Esophagus muscularis mucosa (tissue), 4 donors: ENCODE data around the gene PANX3. TPM values are rescaled to one million over a fixed set of nuclear protein-coding genes. Genes with fewer than 3 reads are reported as not detected.

ENCODE experiments used
- DNase-seq: peaks from one replicate; pipeline ENCODE4 v3.0.0-alpha.2; 2017; ENCODE audit errors: extremely low spot score
- H3K27ac ChIP-seq, 4 donors: fragments of 200-600 bp; sonication (generic); replicated peaks in 1 of 4; 1 replicate in 3 of 4; 2 replicates in 1 of 4; pipeline ENCODE4 v1.5.1; 2016 to 2019; ENCODE audit warnings: mild to moderate bottlenecking in 1 of 4
- H3K27me3 ChIP-seq, 4 donors: fragments of 200-600 bp; sonication (generic); one replicate each; pipeline versions ENCODE4 v1.5.1 to v1.6.0; 2016 to 2019
- H3K36me3 ChIP-seq, 4 donors: fragments of 200-600 bp; sonication (generic); one replicate each; pipeline ENCODE4 v1.5.1; 2016 to 2019
- H3K4me1 ChIP-seq, 4 donors: fragments of 200-600 bp; sonication (generic); one replicate each; pipeline ENCODE4 v1.5.1; 2016 to 2019
- H3K4me3 ChIP-seq, 4 donors: fragments of 200-600 bp; sonication (generic); 1 replicate in 2 of 4; 2 replicates in 2 of 4; pipeline ENCODE4 v1.5.1; 2016 to 2019; ENCODE audit warnings: mild to moderate bottlenecking in 4 of 4, moderate library complexity in 1 of 4
- H3K9me3 ChIP-seq, 4 donors: fragments of 200-600 bp; sonication (generic); 1 replicate in 3 of 4; 2 replicates in 1 of 4; pipeline ENCODE4 v1.5.1; 2016 to 2019
- CTCF ChIP-seq, 3 experiments: fragments of 200-600 bp in 2 of 3; fragments of 450-650 bp in 1 of 3; sonication (generic) in 2 of 3; IDR thresholded peaks; one replicate each; pipeline ENCODE4 v1.5.1; 2017 to 2019; ENCODE audit warnings: antibody characterized with exemption in 3 of 3, mild to moderate bottlenecking in 2 of 3, moderate library complexity in 1 of 3
- EP300 ChIP-seq: sonication (generic); formaldehyde crosslinking; IDR thresholded peaks from one replicate; pipeline ENCODE4 v1.6.1; 2017; ENCODE audit warnings: antibody characterized with exemption
- POLR2A ChIP-seq: fragments of 450-650 bp; IDR thresholded peaks from one replicate; pipeline ENCODE4 v1.6.1; 2017; ENCODE audit warnings: antibody characterized with exemption, moderate library complexity, mild to moderate bottlenecking, low read depth
- POLR2AphosphoS5 ChIP-seq, 2 donors: sonication (generic); formaldehyde crosslinking; IDR thresholded peaks; one replicate each; pipeline ENCODE4 v1.6.1; 2017; ENCODE audit warnings: antibody characterized with exemption in 2 of 2
- WGBS: methylation state at CpG from one replicate; pipeline ENCODE4 v1.1.5; 2018; 5-methylcytosine and 5-hydroxymethylcytosine counted together
- intact Hi-C: fragments of 100-400 bp; cut with DNase I; formaldehyde crosslinking; loops from one replicate; pipeline ENCODE4 v1.15.1; 2023
- total RNA-seq, 4 donors: library from RNA; depleted of rRNA; stranded (reverse); fragments of >200 nt; gene quantifications; one replicate each; pipeline versions ENCODE4 v1.1.0 to v1.2.1, GENCODE V29; 2016

Gene PANX3
- total RNA-seq, 4 donors from 2014 or later: not detected

DNA sequence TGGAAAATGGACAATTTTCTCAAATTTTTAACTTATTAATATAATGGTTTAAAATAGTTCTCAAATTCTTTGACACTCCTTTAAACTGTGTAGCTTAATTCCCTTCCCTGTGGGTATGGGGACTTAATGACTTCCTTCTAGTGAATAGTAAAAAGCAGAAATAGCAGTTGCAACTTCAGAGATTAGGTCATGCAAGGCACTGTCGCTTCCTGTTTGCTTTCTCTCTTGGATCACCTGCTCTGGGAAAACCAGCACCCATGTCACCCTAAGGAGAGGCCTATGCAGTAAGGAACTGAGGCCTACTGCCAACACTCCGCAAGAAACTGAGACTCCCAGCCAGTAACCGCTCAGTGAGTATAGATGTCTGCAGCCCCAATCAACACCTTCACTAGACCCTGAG lies 5.5 kb upstream of the PANX3 start:
- H3K27me3 ChIP-seq: no peaks in the 10 kb centered on the region
- H3K4me1 ChIP-seq: no peaks in the 10 kb centered on the region
- no peak for DNase-seq
- 73% methylated on average over 3 of the region's 3 CpGs for WGBS
- intact Hi-C loops: no loop called here
- H3K9me3 ChIP-seq: no peaks in the 10 kb centered on the region
- H3K4me3 ChIP-seq: no peak overlapping the region
- TF ChIP-seq EP300: no peak
- TF ChIP-seq CTCF (IDR thresholded peaks at IDR 0.05): no peak
- no peak for TF ChIP-seq POLR2AphosphoS5 (IDR thresholded peaks at IDR 0.05)
- no peak for TF ChIP-seq POLR2A
- H3K36me3 ChIP-seq: no peaks in the 10 kb centered on the region
- H3K27ac ChIP-seq: no peak overlapping the region

DNA sequence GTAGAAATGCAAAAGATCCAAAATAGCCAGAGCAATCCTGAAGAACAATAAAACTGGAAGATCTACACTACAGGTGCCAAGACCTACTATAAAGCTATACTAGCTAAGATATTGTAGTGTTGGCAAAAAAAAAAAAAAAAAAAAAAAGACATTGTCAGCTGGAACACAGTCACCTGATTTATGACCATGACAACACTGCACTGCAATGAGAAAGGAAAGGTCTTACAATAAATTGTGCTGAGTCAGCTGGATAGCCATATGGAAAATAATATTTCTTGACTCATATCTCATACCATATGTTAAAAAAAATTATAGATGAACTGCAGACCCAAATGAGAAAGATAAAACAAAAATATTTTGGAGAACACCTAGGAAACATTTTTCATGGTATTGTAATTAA lies 3.1 kb upstream of the PANX3 start:
- Histone ChIP-seq H3K36me3 (no peaks in the 10 kb centered on the region), H3K27ac (no peak overlapping the region), H3K4me3 (no peak overlapping the region), H3K27me3 (peaks cover 0 to 6% (median 0%) of the 10 kb centered on the region in 4 donors), H3K9me3 (no peaks in the 10 kb centered on the region), H3K4me1 (no peaks in the 10 kb centered on the region)
- intact Hi-C loops: no loop called here
- TF ChIP-seq POLR2A: no peak
- TF ChIP-seq CTCF (IDR thresholded peaks at IDR 0.05): no peak
- TF ChIP-seq EP300: no peak
- no peak for TF ChIP-seq POLR2AphosphoS5 (IDR thresholded peaks at IDR 0.05)
- no peak for DNase-seq

DNA sequence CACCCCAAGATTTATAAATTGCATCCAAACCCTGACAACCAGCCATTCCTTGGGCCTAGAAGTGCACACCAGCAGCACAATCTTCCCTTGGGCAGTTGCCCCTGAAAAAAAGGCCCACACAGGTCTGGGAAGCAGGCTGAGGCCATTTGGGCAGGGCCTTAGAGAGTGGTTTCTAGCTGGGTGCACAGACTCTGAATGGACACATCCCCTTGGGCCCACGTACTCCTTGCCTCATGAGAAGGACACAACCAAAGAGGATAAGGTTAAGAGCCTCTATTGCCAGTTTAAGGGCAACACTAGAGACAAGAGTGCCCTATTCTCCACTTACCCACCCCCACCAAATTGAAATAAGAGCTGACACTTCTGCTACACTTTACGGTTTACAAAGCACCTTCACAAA lies 933 bp upstream of the PANX3 start:
- DNase-seq: no peak
- Histone ChIP-seq H3K27me3 (peaks cover 0 to 24% (median 2%) of the 10 kb centered on the region in 4 donors), H3K27ac (no peak overlapping the region), H3K9me3 (no peaks in the 10 kb centered on the region), H3K36me3 (no peaks in the 10 kb centered on the region), H3K4me1 (no peaks in the 10 kb centered on the region), H3K4me3 (no peak overlapping the region)
- intact Hi-C loops: no loop called here
- 85% methylated on average over 2 of the region's 2 CpGs for WGBS
- TF ChIP-seq CTCF (IDR thresholded peaks at IDR 0.05): no peak
- TF ChIP-seq EP300: no peak
- no peak for TF ChIP-seq POLR2AphosphoS5 (IDR thresholded peaks at IDR 0.05)
- no peak for TF ChIP-seq POLR2A

DNA sequence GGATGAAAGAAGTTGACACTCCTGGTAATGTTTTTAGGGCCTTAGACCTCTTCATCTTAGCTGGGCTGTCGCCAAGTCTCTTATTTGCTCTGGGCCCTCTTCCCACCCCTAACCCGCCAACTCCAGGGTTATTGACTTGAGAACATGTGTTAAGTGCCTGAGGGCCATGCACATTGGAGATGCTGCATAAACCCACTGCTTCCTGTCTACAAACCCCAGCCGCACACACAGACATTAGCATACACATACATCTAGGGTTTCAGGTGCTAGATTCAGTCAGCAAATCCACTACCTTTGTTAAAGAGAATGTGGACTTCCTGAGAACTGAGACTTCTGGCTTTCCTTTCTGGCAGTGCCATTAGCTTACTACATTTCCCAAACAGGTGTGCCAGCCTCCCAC lies 817 bp downstream of the PANX3 start:
- DNase-seq: no peak
- no peaks in the 10 kb centered on the region for H3K9me3 ChIP-seq
- intact Hi-C loops: no loop called here
- no peak overlapping the region for H3K4me3 ChIP-seq
- WGBS: 72% methylated on average over 3 of the region's 3 CpGs
- TF ChIP-seq POLR2AphosphoS5 (IDR thresholded peaks at IDR 0.05) (no peak), POLR2A (no peak), EP300 (no peak), CTCF (IDR thresholded peaks at IDR 0.05) (no peak)
- peaks cover 0 to 40% (median 2%) of the 10 kb centered on the region in 4 donors for H3K27me3 ChIP-seq
- no peak overlapping the region for H3K27ac ChIP-seq
- H3K4me1 ChIP-seq: no peaks in the 10 kb centered on the region
- no peaks in the 10 kb centered on the region for H3K36me3 ChIP-seq

DNA sequence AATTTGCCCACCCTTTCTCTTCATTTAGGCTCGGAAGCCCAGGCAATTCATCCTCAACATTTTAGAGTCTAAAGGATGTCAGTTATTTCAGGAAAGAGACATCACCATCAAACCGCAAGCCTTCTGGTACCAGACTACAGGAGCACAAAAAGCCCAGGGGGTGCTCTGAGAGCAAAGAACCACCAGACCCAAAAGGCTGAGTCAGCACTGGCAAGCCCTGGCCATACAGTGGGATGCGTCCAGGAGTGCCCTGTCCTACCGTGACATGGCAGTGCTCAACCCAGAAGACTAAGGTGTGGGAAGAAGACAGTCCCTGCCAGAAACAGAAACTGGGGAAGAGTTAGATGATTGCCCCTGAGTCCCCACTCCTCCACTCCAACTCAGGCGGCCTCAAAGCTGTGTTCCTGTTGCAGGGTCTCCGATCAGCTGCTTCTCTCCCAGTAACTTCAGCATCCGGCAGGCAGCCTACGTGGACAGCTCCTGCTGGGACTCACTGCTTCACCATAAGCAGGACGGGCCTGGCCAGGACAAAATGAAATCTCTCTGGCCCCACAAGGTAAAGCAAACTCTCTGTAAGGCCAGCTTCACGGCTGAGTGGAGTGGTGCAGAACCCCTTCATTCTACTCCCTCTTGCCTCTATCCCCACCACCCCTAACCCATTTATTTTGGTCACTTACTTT lies 1.5 kb downstream of the PANX3 start:
- intact Hi-C loops: no loop called here
- Histone ChIP-seq H3K27ac (no peak overlapping the region), H3K36me3 (no peaks in the 10 kb centered on the region), H3K27me3 (peaks cover 0 to 42% (median 2%) of the 10 kb centered on the region in 4 donors), H3K4me1 (no peaks in the 10 kb centered on the region), H3K9me3 (no peaks in the 10 kb centered on the region), H3K4me3 (no peak overlapping the region)
- no peak for DNase-seq
- TF ChIP-seq CTCF (IDR thresholded peaks at IDR 0.05) (no peak), EP300 (no peak), POLR2A (no peak), POLR2AphosphoS5 (IDR thresholded peaks at IDR 0.05) (no peak)
- WGBS: 61% methylated on average over 10 of the region's 10 CpGs
